ENCODE data around the gene CFAP410. TPM values are rescaled to one million over a fixed set of nuclear protein-coding genes. Genes with fewer than 3 reads are reported as not detected.

The CFAP410 gene
- polyA plus RNA-seq, 1 donor from 2014 or later, result 36.5 TPM

DNA sequence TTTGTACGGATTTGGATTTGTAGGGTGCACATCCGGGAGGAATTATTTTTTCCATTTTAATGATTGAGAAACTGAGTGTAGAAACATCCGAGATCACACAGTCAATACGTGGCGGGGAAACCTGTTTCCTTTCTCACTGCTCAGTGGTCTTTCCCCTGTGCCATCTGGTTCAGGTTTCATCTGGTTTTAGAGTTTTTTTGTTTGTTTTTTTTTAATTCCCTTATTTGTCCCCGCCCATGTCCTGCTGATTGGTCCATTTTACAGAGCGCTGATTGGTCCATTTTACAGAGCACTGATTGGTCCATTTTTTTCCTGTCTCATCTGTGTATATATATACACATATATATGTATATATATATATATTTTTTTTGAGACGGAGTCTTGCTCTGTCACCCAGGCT is 20.2 kb upstream of the CFAP410 start:
- H3K9ac ChIP-seq (ENCODE audit: low read length), result no peak overlapping the region
- no peaks in the 10 kb centered on the region for H3K36me3 ChIP-seq (ENCODE audit: insufficient read depth, low read length)
- H3K9me2 ChIP-seq (ENCODE audit: insufficient read depth, low read length), result no peaks in the 10 kb centered on the region
- H3K9me3 ChIP-seq (ENCODE audit: low read length), result no peaks in the 10 kb centered on the region
- no peak overlapping the region for H2AFZ ChIP-seq (ENCODE audit: low read depth, low read length)
- no peaks in the 10 kb centered on the region for H4K20me1 ChIP-seq (ENCODE audit: insufficient read depth)
- H3K27ac ChIP-seq (ENCODE audit: low read length), result no peak overlapping the region
- H3F3A ChIP-seq (ENCODE audit: insufficient read depth, low read length, poor library complexity, severe bottlenecking), result no peaks in the 10 kb centered on the region
- TF ChIP-seq EP300 (conservative IDR thresholded peaks at IDR 0.05; ENCODE audit: poor library complexity, severe bottlenecking) (no peak), EZH2 (IDR thresholded peaks at IDR 0.05; ENCODE audit: borderline replicate concordance, insufficient read depth, low read length, poor library complexity, severe bottlenecking) (no peak), POLR2AphosphoS5 (IDR thresholded peaks at IDR 0.05) (no peak), RAD21 (conservative IDR thresholded peaks at IDR 0.05) (no peak), SMC3 (conservative IDR thresholded peaks at IDR 0.05; ENCODE audit: poor library complexity) (no peak), TAF1 (IDR thresholded peaks at IDR 0.05; ENCODE audit: low read depth) (no peak), MXI1 (conservative IDR thresholded peaks at IDR 0.05; ENCODE audit: poor library complexity, severe bottlenecking) (no peak)
- TF ChIP-seq, protein P1, sequence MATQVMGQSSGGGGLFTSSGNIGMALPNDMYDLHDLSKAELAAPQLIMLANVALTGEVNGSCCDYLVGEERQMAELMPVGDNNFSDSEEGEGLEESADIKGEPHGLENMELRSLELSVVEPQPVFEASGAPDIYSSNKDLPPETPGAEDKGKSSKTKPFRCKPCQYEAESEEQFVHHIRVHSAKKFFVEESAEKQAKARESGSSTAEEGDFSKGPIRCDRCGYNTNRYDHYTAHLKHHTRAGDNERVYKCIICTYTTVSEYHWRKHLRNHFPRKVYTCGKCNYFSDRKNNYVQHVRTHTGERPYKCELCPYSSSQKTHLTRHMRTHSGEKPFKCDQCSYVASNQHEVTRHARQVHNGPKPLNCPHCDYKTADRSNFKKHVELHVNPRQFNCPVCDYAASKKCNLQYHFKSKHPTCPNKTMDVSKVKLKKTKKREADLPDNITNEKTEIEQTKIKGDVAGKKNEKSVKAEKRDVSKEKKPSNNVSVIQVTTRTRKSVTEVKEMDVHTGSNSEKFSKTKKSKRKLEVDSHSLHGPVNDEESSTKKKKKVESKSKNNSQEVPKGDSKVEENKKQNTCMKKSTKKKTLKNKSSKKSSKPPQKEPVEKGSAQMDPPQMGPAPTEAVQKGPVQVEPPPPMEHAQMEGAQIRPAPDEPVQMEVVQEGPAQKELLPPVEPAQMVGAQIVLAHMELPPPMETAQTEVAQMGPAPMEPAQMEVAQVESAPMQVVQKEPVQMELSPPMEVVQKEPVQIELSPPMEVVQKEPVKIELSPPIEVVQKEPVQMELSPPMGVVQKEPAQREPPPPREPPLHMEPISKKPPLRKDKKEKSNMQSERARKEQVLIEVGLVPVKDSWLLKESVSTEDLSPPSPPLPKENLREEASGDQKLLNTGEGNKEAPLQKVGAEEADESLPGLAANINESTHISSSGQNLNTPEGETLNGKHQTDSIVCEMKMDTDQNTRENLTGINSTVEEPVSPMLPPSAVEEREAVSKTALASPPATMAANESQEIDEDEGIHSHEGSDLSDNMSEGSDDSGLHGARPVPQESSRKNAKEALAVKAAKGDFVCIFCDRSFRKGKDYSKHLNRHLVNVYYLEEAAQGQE (IDR thresholded peaks at IDR 0.05; ENCODE audit: borderline replicate concordance), result no peak
- TF ChIP-seq, protein P2, sequence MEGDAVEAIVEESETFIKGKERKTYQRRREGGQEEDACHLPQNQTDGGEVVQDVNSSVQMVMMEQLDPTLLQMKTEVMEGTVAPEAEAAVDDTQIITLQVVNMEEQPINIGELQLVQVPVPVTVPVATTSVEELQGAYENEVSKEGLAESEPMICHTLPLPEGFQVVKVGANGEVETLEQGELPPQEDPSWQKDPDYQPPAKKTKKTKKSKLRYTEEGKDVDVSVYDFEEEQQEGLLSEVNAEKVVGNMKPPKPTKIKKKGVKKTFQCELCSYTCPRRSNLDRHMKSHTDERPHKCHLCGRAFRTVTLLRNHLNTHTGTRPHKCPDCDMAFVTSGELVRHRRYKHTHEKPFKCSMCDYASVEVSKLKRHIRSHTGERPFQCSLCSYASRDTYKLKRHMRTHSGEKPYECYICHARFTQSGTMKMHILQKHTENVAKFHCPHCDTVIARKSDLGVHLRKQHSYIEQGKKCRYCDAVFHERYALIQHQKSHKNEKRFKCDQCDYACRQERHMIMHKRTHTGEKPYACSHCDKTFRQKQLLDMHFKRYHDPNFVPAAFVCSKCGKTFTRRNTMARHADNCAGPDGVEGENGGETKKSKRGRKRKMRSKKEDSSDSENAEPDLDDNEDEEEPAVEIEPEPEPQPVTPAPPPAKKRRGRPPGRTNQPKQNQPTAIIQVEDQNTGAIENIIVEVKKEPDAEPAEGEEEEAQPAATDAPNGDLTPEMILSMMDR (IDR thresholded peaks at IDR 0.05; ENCODE audit: poor library complexity, severe bottlenecking), result no peak
- no peak overlapping the region for H3K4me3 ChIP-seq (ENCODE audit: low read length)
- H3K4me2 ChIP-seq (ENCODE audit: low read length), result no peak overlapping the region
- no peaks in the 10 kb centered on the region for H3K79me2 ChIP-seq (replicated peaks; ENCODE audit: insufficient read depth, low read length)
- H3K27me3 ChIP-seq (ENCODE audit: insufficient read depth, low read depth, low read length), result no peaks in the 10 kb centered on the region

DNA sequence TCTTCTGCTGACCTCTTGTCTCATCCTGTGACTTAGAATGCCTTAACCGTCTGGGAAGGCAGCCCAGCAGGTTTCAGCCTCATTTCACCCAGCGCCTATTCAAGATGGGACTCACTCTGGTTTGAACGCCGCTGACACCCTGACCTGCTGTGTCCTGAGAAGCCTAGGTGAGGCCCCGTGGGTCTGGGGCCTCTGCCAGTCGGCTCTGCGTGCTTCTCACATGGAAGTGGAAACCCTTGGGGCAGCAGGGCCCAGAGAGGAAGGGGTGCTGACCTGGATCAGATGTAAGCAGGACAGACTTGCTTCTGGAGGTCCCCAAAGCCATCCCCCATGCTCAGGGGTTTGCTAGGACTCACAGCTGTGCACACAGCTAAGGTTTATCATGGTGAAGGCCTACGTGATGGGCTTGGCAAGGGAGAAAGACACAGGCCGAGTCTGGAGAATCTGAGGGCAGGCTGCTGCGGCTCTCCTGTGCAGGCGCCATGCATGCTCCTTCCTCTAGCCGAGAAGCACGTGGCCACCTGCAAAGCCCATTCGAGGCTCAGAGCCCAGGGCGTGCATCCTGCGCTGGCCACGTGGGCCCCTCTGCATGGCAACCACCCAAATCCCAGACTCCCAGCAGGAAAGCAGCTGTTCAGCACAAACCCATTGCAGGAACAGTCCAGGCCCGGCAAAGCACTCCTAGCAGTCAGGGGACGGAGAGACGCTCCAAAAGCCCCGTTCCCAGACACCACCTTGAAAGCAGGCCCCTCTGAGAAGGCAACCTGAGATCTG is 18.1 kb upstream of the CFAP410 start:
- Histone ChIP-seq H3K4me3 (ENCODE audit: low read length) (no peak overlapping the region), H3K4me2 (ENCODE audit: low read length) (no peak overlapping the region), H3F3A (ENCODE audit: insufficient read depth, low read length, poor library complexity, severe bottlenecking) (no peaks in the 10 kb centered on the region), H3K9ac (ENCODE audit: low read length) (no peak overlapping the region), H3K9me3 (ENCODE audit: low read length) (no peaks in the 10 kb centered on the region), H3K27me3 (ENCODE audit: insufficient read depth, low read depth, low read length) (peaks cover 3% of the 10 kb centered on the region), H3K9me2 (ENCODE audit: insufficient read depth, low read length) (no peaks in the 10 kb centered on the region), H3K27ac (ENCODE audit: low read length) (no peak overlapping the region), H2AFZ (ENCODE audit: low read depth, low read length) (no peak overlapping the region), H4K20me1 (ENCODE audit: insufficient read depth) (no peaks in the 10 kb centered on the region), H3K79me2 (replicated peaks; ENCODE audit: insufficient read depth, low read length) (no peaks in the 10 kb centered on the region), H3K36me3 (ENCODE audit: insufficient read depth, low read length) (no peaks in the 10 kb centered on the region)
- TF ChIP-seq EZH2 (IDR thresholded peaks at IDR 0.05; ENCODE audit: borderline replicate concordance, insufficient read depth, low read length, poor library complexity, severe bottlenecking) (no peak), RAD21 (conservative IDR thresholded peaks at IDR 0.05) (no peak), MXI1 (conservative IDR thresholded peaks at IDR 0.05; ENCODE audit: poor library complexity, severe bottlenecking) (no peak), SMC3 (conservative IDR thresholded peaks at IDR 0.05; ENCODE audit: poor library complexity) (no peak), TAF1 (IDR thresholded peaks at IDR 0.05; ENCODE audit: low read depth) (no peak), POLR2AphosphoS5 (IDR thresholded peaks at IDR 0.05) (no peak), EP300 (conservative IDR thresholded peaks at IDR 0.05; ENCODE audit: poor library complexity, severe bottlenecking) (no peak)
- TF ChIP-seq, protein P1 (IDR thresholded peaks at IDR 0.05; ENCODE audit: borderline replicate concordance), result no peak
- TF ChIP-seq, protein P2 (IDR thresholded peaks at IDR 0.05; ENCODE audit: poor library complexity, severe bottlenecking), result no peak

Data from neural cell (in vitro differentiated cells).